Activated naive CD4-positive, alpha-beta T cell treated with anti-CD3 and anti-CD28 coated beads, Interleukin-2, amount 50 U/mL, for 72 hours (primary cell): Measurements from ENCODE around the gene EBNA1BP2. TPM values are rescaled to one million over a fixed set of nuclear protein-coding genes. Genes with fewer than 3 reads are reported as not detected.
"Not testable (repeated sequence)": the region's sequence is repeated elsewhere in the genome, so short reads cannot be mapped to it uniquely, and the experiment has no call there.

ENCODE experiments used
- ATAC-seq, 2 donors: fragments of 150-1000 bp; cut with Tn5 transposase; 2 replicates each; pipeline ENCODE4 v1.10.0; 2021; ENCODE audit warnings: mild to moderate bottlenecking in 2 of 2, moderate library complexity in 2 of 2
- DNase-seq, 2 donors: peaks; one replicate each; pipeline ENCODE4 v3.0.0; 2021 to 2022; ENCODE audit warnings: low spot score in 2 of 2
- H3K27ac Mint-ChIP-seq, 2 donors: one replicate each; pipeline ENCODE4 v1.8.0; 2022; ENCODE audit warnings: mild to moderate bottlenecking in 2 of 2, mixed read lengths in 2 of 2
- H3K36me3 Mint-ChIP-seq, 2 donors: one replicate each; pipeline ENCODE4 v1.8.0; 2022; ENCODE audit warnings: mixed read lengths in 2 of 2
- H3K9me3 Mint-ChIP-seq, 2 donors: one replicate each; pipeline ENCODE4 v1.8.0; 2022; ENCODE audit warnings: mixed read lengths in 2 of 2
- total RNA-seq, 2 donors: library from RNA; stranded (reverse); gene quantifications; one replicate each; pipeline ENCODE4 v1.2.3, GENCODE V29; 2022

EBNA1BP2 gene, protein sequence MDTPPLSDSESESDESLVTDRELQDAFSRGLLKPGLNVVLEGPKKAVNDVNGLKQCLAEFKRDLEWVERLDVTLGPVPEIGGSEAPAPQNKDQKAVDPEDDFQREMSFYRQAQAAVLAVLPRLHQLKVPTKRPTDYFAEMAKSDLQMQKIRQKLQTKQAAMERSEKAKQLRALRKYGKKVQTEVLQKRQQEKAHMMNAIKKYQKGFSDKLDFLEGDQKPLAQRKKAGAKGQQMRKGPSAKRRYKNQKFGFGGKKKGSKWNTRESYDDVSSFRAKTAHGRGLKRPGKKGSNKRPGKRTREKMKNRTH
- total RNA-seq: 10 to 100 TPM; 50.2 to 83.4 TPM

DNA sequence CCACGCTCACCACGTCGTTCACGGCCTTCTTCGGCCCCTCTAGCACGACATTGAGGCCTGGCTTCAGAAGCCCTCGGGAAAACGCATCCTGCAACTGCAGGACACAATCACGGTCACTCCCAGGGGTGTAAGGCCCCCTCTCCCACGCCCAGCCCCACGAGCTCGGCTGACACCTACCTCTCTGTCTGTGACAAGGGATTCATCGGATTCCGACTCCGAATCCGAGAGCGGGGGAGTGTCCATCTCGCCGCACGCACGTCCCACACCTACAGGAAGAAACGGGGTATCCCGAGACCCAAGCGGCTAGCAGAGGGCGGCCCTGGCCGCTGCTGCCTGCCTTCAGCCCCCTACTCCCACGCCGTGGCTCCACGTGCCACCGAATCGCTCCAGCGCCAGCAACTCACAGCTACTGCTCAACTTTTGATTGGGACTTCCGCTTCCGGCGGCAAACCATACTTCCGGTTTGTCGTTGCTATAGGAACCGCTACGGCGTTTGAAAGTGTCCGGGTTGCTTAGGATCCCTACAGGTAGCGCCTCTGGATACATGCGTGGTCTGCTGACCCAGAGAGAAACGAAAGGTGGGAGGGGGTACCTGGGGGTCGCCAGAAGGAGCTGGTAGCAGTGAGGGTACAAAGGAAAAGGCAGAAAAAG is at the start of gene EBNA1BP2, which contains the start of gene CFAP57:
Gene EBNA1BP2 (minus strand): TSS at position 415 of the 651 bp plus-strand sequence. CDS start 172 bp downstream, at position 243.
Gene CFAP57 (plus strand): TSS at position 455 of the 651 bp plus-strand sequence. CDS start 424 bp downstream, outside the sequence.
- Mint-ChIP-seq H3K9me3 (peaks cover 0 to 3% of the 10 kb centered on the region in 2 donors), H3K36me3 (peaks cover 16 to 19% of the 10 kb centered on the region in 2 donors), H3K27ac (peak within 1 kb of the TSS; percentile 91 to 97)
- DNase-seq: peak; percentile 86 to 94
- peak; percentile 91 to 94 for ATAC-seq

DNA sequence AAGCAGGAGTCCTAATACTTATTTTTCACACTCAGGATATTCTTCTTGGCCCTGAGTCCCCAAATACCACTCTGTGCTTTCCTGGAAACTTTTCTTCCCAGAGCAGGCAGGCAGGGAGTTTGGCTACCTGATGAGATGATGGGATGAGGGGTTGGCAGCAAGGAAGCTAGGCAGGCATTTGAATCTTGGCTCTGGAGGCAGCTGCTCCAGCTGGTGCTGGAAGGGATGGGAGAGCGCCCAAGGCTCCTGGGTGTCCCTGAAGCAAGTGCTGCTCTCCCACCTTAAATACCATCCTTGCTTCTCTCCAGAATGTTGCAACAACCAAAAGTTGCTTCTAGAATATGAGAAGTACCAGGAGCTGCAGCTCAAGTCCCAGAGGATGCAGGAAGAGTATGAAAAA is 49.7 kb upstream of the EBNA1BP2 start:
- DNase-seq (no peak), ATAC-seq (no peak)
- no peaks in the 10 kb centered on the region for H3K9me3 Mint-ChIP-seq
- no peaks in the 10 kb centered on the region for H3K36me3 Mint-ChIP-seq
- no peak overlapping the region for H3K27ac Mint-ChIP-seq

DNA sequence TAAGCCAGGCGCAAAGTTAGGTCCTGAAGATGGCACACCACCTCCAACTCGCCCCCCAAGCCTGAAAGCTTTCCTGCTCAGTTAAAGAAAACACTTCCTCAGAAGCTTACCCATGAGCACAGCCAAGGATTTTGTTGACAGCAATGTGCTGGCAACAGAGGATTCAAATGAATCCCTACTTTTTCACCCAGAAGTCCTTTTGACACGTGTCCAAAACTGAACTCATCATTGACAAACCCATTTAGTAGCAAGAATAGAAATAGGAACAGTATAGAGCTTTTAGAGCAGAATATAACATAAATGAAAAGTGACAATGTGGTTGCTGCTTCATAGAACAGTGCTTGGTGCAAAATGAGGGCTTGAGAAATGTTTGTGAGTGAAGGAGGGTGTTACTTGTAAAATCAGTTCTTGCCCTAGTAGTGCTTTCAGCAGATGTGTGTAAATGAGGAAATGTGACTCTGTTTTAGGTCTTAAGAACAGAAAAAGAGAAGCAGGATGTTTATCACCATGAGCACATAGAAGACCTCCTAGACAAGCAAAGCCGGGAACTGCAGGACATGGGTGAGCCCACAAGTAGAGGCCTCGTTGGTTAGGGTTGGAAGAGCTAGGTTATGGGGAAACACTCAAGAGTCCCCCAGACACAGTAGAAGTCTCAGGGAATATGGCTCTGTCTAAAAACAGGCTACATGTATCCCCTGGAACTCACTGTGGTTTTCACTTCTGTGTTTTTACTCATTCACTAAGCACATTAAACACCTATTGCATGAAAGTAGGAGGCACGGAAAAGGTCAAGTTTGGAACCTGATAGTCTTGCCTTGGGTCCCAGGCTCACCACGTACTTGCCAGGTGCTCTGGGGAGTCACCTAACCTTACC is 49.1 kb upstream of the EBNA1BP2 start:
- no peaks in the 10 kb centered on the region for H3K36me3 Mint-ChIP-seq
- ATAC-seq (peak in 1 of 2 donors; percentile 46), DNase-seq (no peak)
- H3K9me3 Mint-ChIP-seq: no peaks in the 10 kb centered on the region
- H3K27ac Mint-ChIP-seq: no peak overlapping the region

DNA sequence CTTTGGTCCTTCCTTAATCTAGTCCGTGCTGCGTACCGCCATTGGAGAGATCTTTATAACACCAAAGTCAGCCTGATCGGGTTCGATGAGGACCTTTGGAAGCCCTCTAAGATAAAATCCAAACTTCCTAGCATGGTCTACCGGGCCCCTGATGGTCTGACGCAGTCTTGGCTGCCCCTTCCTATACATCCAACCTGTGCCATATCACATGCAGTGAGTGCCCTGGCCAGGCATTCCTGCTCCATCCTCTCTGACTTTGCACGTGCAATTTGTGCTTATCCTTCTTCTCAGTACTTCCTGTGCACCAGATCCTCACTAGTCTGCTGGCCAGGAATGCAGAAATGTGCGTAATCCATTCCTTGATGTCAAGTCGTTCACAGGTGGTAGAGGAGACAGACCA is 45.7 kb upstream of the EBNA1BP2 start:
- H3K9me3 Mint-ChIP-seq: no peaks in the 10 kb centered on the region
- no peak for ATAC-seq
- no peaks in the 10 kb centered on the region for H3K36me3 Mint-ChIP-seq
- no peak overlapping the region for H3K27ac Mint-ChIP-seq
- no peak for DNase-seq

DNA sequence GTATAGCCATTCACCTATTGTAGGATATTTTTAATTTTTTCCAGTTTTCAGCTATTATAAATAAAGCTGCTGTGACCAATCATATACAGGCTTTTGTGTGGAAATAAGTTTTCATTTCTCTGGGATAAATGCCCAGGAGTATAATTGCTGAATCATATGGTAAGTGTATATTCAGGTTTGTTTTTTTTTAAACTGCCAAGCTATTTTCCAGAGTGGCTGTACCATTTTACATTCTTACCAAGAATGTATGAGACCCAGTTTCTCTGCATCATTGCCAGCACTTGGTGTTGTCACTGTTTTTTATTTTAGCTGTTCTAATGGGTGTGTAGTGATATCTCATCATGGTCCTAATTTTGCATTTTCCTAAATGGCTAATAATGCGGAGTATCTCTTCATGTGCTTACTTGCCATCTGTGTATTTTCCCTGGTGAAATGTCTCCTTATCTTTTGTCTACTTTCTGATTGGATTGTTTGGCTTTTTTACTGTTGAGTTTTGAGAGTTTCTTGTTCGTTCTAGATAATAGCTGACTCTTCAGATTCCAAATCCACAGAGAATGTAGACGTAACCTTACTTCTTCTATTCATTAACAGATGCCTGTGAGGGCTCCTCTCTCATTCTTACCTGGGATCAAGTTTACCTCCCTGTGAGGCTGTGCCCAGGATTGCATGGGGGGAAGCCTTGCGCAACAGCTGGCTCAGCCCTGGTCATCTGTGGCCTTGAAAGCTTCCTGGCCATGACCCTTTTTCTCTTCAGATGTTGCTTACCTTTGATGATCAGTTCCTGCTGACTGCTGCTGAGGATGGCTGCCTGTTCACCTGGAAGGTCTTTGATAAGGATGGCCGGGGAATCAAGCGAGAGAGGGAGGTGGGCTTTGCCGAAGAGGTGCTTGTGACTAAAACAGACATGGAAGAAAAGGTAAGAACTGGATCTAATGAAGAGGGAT is 42.7 kb upstream of the EBNA1BP2 start:
- no peak for DNase-seq
- Mint-ChIP-seq H3K27ac (no peak overlapping the region), H3K36me3 (no peaks in the 10 kb centered on the region), H3K9me3 (no peaks in the 10 kb centered on the region)
- no peak for ATAC-seq

DNA sequence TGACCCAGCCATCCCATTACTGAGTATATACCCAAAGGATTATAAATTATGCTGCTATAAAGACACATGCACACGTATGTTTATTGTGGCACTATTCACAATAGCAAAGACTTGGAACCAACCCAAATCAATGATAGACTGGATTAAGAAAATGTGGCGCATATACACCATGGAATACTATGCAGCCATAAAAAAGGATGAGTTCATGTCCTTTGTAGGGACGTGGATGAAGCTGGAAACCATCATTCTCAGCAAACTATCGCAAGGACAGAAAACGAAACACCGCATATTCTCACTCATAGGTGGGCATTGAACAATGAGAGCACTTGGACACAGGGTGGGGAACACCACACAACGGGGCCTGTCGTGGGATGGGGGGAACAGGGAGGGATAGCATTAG is 36.2 kb upstream of the EBNA1BP2 start:
- ATAC-seq: not testable (repeated sequence)

DNA sequence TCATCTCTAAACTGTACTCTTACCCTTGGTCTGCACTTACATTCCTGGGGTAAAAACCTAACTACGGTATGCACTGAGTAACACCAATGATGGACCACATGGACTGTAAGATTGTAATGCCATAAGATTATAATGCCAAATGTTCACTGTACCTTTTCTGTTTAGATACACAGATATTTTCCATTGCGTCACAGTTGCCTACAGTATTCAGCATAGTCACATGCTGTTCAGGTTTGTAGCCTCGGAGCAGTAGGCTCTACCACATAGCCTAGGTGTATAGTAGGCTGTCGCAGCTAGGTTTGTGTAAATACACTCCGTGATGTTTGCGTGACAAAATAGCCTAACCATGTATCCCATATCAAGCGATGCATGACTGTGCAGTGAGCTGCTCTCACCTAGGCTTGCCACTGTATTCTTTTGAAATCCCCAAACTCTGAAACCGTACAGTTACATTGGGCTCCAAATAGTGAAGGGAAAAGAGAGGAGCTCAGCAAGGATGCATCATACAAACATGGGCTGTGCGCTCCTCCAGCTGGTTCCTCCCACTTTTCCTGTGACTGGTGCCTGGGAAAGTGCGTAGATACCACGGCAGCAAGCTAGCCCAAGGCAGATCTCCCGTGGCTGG is 35.3 kb upstream of the EBNA1BP2 start:
- peaks cover 0 to 7% of the 10 kb centered on the region in 2 donors for H3K36me3 Mint-ChIP-seq
- H3K27ac Mint-ChIP-seq: no peak overlapping the region
- peaks cover 8% of the 10 kb centered on the region in 2 donors for H3K9me3 Mint-ChIP-seq
- DNase-seq: no peak
- ATAC-seq: no peak

More for the DNA sequence above, 36.2 kb upstream of the EBNA1BP2 start:
- DNase-seq, H3K9me3 Mint-ChIP-seq, H3K27ac Mint-ChIP-seq, H3K36me3 Mint-ChIP-seq: not testable (repeated sequence)

DNA sequence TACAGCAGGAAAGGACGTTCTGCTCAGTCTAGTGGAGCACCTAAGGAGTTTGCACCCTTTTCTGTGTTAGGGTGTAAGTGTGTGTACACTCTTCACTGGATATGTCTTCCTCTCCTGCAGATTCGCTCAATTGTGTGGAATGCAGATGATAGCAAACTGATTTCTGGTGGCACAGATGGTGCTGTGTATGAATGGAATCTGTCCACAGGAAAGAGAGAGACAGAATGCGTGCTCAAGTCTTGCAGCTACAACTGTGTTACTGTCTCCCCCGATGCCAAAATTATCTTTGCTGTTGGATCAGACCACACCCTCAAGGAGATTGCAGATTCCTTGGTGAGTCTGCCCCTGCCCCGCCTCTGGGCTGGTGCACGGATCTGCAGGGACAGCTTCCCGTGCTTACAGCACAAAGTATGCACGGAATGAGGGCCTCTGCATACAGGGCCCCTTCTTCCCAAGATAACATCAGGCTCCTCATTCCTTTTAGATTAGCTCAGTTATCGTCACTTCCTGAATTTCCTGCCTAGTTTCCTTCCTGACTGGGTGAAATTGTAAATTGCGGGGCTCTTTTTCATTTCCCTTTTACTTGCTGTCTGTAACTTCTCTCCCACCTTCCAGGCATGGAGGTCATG is 34.6 kb upstream of the EBNA1BP2 start:
- Mint-ChIP-seq H3K9me3 (peaks cover 8% of the 10 kb centered on the region in 2 donors), H3K36me3 (peaks cover 0 to 7% of the 10 kb centered on the region in 2 donors), H3K27ac (no peak overlapping the region)
- DNase-seq (no peak), ATAC-seq (no peak)

DNA sequence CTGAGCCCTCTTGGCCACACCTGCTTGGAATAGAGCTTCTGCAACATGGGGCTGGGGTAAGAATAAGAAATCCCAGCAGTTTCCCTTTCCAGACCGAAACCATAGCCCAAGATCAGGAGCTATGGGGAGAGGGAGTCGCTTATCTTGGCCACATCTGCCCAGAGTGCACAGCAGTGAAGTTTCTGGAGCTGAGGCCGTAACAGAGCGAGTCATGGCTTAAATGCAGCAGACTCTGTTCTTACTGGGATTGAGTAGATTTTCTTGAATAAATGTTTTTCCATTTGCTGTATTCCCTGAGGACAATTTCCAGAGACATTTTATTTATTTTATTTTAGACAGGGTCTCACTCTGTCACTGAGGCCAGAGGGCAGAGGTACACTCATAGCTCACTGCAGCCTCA is 33.6 kb upstream of the EBNA1BP2 start:
- Mint-ChIP-seq H3K36me3 (peaks cover 0 to 7% of the 10 kb centered on the region in 2 donors), H3K27ac (no peak overlapping the region), H3K9me3 (peaks cover 8% of the 10 kb centered on the region in 2 donors)
- DNase-seq (no peak), ATAC-seq (no peak)

DNA sequence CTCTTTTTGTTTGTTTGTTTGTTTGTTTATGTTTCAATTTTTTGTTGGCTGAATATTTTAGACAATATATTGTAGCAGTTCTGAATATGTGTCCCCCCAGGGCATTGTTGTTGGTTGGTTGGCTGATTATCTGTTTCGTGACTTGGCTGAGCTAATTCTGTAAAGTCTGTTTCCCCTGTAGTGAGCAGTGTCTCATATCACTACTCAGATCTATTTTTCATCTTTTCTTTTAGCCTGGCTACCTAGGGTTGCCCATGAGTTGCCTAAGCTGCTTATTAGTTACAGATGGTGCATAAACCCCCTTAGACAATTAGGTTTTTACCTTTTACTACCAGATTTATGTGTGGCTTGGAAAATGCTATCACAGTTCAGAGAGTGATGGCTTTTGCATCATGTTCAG is 32.3 kb upstream of the EBNA1BP2 start:
- ATAC-seq (no peak), DNase-seq (no peak)
- peaks cover 8% of the 10 kb centered on the region in 2 donors for H3K9me3 Mint-ChIP-seq
- no peak overlapping the region for H3K27ac Mint-ChIP-seq
- peaks cover 0 to 7% of the 10 kb centered on the region in 2 donors for H3K36me3 Mint-ChIP-seq

DNA sequence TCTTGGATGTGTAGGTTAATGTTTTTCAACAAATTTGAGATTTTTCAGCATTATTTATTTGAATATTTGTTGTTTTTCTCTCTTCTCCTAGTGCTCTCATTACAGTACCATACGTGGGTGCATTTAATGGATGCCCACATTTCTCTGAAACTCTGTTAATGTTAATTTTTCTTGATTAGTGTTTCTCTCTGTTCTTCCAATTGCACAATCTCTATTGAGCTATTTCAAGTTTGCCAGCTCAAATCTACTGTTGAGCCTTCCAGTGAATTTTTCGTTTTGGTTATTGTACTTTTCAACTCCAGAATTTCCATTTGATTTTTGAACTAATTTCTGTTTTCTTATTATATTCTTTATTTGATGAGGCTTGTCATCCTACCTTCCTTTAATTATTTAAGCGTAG is 31.8 kb upstream of the EBNA1BP2 start:
- Mint-ChIP-seq H3K36me3 (peaks cover 0 to 7% of the 10 kb centered on the region in 2 donors), H3K27ac (no peak overlapping the region), H3K9me3 (peaks cover 8% of the 10 kb centered on the region in 2 donors)
- DNase-seq: no peak
- ATAC-seq: no peak

DNA sequence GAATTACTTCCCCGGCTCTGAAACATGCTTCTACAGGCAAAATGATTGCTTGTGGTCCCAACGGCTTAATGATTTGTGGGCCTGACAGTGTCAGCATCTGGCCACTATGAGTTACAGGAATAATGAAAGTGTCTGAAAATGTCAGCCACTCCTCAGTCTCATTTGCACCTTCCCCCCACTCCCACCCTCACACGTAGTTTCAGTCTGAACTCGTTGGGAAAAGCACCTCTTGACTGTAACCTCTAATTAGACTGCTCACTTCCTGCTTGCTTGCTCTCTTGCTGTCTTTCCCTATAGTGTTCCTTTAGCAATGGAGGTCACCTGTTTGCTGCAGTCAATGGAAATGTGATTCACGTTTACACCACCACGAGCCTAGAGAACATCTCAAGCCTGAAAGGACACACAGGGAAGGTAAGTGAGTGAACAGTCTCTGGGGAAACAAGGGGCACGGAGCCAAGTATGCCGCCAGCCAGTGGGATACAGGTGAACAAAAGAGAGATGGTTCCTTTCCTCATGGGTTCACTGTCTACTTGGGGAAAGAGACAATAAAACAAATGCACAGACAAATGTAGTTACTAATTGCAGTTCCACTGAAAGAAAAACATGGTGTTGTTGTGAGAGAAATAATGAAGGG is 27.1 kb upstream of the EBNA1BP2 start:
- Mint-ChIP-seq H3K9me3 (peaks cover 3 to 10% of the 10 kb centered on the region in 2 donors), H3K27ac (no peak overlapping the region), H3K36me3 (peaks cover 6 to 8% of the 10 kb centered on the region in 2 donors)
- DNase-seq: no peak
- peak in 1 of 2 donors; percentile 51 for ATAC-seq

DNA sequence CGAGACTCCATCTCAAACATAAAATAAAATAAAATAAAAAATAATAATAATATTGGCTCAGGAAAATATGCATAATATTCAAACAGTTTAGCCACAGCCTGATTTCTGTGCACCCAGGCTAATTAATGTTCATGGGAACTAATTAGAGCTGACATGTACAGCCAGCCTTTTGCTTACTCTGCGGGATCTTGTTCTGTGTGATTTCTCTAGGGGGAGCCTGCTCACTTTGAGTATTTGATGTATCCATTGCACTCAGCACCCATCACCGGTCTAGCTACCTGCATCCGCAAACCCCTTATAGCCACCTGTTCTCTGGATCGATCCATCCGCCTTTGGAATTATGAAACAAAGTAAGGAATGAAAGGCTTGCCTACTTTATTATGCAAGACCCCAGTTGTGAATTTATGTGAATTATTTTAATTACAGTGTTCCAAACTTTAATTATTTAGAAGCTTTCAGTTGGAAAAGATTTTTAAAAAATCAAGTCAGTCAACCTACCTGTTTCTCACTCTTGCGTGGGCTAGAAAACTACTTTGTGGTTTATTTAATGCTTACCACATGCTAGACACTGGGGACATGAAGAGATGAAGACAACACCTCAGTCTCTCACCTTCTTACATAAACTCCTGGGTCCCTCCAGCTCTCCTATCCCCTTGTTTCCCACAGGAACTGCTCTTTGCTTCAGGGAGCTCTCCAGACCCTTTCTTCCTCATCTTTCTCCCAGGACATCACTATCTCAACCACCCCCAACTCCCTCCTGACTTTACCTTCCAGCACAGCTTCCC is 25.4 kb upstream of the EBNA1BP2 start:
- H3K27ac Mint-ChIP-seq: no peak overlapping the region

DNA sequence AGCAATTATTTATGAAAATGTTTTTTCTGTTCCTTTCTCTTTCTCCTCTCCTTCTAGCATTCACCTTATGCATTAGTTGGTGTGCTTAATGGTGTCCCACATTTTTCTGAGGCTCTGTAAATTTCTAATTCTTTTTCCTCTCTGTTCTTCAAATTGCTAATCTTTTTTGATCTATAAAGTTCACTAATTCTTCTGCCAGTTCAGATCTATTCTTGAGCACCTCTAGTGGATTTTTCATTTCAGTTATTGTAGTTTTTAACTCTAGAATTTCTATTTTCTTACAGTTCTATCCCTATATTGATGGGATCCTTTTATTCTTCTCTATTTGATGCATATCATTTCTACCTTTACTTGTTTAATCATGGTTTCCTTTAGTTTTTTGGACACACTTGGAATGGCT is 22.4 kb upstream of the EBNA1BP2 start:
- DNase-seq: no peak
- ATAC-seq: no peak
- no peak overlapping the region for H3K27ac Mint-ChIP-seq
- H3K9me3 Mint-ChIP-seq: peaks cover 0 to 6% of the 10 kb centered on the region in 2 donors
- peaks cover 6 to 7% of the 10 kb centered on the region in 2 donors for H3K36me3 Mint-ChIP-seq

More for the DNA sequence above, 25.4 kb upstream of the EBNA1BP2 start:
- peaks cover 0 to 6% of the 10 kb centered on the region in 2 donors for H3K9me3 Mint-ChIP-seq
- peaks cover 6 to 7% of the 10 kb centered on the region in 2 donors for H3K36me3 Mint-ChIP-seq
- no peak for ATAC-seq
- no peak for DNase-seq
